Kidney capillary endothelial cell (primary cell): ENCODE results near the gene SMIM3.
"Not testable (repeated sequence)": the region's sequence is repeated elsewhere in the genome, so short reads cannot be mapped to it uniquely, and the experiment has no call there.

Source experiments
- DNase-seq: peaks from one replicate; pipeline ENCODE4 v3.0.0-alpha.2; 2018; ENCODE audit warnings: low spot score

Gene SMIM3

GRCh38 chr5:150765011-150765798 lies 13.4 kb upstream of the SMIM3 start:
- no peak for DNase-seq

DNA sequence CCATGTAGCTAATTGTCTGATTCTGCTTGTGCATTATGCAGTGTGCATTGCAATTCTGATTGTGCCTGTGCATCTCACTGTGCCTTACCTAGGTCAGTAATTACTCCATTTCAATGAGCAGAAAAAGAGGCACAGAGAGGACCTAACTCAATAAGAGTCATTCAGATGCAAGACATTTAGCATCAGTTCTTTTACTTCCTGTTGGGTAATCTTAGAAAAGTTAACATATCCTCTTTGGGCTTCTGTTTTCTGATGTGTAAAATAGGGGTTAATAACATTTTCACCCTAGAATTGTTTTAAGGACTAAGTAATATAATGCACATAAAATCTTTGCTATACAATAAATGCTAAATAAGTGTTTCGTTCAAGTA lies 12.8 kb upstream of the SMIM3 start:
- DNase-seq, result no peak

DNA sequence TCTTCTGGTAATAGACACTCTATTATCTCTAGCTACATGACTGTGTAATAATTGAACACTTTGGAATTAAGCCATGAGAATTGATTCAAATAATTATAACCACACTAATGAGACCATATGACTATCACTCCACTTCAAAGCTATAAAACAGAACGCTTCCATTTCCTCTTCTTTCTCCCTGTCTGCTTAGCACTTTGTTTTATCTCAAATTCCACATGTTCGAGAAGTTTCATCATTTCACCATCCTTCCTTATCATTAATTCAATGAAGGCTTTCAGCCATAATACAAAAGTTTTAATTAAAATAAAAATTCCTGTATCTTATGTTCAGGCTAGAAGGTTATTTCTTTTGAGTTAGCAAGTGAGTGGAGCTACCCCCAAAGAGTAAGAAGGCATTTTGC lies 12.3 kb upstream of the SMIM3 start:
- no peak for DNase-seq

GRCh38 chr5:150771034-150771795 lies 7.3 kb upstream of the SMIM3 start:
- no peak for DNase-seq

- DNase-seq, result peak; percentile 77
Measured at GRCh38 chr5:150774145-150774544, 4.4 kb upstream of the SMIM3 start.

GRCh38 chr5:150777685-150778084 lies 872 bp upstream of the SMIM3 start:
- DNase-seq, result no peak

DNA sequence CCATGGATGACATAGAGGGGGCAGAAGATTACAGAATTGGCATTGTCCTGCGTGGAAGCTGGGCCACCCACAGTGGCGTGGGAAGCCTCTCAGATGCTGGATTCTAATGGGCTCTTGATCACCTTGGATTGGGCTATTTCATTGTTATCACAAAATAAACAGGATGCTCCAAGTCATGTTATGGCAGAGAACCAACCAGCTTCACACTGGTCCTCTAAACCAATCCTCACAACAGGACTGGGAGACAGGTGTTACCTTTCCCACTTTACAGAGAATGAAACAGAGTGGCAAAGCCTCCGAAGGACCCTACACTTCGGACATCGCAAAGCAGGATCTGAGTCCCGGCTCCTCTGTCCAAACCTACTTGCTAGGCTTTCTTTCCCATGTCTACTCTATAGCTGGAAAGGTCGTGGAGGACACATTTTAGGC lies 455 bp upstream of the SMIM3 start:
- no peak for DNase-seq

DNA sequence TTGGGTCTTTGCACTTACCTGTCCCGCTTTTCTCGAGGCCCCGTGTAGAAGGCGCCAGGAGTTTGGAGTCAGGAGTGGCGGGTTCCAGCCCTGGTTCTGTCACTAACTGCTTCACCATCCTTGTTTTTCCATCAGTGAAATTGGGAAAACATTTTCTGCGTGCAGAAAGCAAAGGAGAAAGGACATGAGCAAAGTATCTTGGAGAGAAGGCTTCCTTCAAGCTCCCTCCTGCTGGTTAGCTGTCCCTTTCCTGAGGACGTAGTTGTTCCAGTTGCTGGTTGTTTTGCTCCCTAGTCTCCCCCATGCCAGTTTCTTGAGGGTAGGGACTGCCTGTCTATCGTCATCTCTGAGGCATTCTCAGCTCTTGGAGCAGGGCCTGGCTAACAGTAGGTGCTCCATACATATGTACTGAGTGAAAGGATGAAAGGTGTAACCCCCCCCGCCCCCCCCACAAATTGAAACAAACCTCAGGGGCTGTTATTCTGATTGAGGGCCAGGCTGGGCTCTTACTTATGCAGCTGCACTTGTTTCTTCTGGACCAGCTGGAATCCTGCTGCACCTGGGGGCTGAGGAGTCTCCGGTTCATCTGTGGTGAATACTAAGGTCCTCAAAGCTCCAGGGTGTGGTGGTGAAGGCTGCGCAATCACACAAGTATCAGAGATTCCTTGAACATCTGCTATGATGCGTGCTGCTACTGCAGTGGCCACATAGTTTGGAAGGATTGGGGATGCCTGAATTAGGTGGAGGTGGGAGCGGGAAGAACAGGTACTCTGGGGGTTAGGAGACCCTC lies 1.0 kb downstream of the SMIM3 start:
- no peak for DNase-seq

GRCh38 chr5:150780187-150780692 lies 1.7 kb downstream of the SMIM3 start:
- no peak for DNase-seq

DNA sequence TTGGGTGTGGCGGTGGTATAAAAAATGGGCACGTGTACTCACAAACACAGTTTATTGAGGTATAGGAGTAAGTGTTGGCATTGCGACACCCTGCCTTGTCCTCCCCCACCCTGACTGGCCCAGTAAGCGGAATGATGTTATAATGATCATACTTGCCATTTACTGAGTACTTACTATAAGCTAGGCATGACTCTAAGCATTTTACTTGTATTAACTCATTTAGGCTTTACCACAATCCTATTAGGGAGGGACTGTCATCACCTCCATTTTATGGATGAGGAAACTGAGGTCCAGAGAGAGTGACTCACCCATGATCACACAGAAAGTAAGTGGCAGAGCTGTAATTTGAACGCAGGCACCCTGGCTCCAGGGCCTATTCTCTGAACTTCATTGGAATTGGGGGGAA lies 2.3 kb downstream of the SMIM3 start:
- DNase-seq, result no peak

DNA sequence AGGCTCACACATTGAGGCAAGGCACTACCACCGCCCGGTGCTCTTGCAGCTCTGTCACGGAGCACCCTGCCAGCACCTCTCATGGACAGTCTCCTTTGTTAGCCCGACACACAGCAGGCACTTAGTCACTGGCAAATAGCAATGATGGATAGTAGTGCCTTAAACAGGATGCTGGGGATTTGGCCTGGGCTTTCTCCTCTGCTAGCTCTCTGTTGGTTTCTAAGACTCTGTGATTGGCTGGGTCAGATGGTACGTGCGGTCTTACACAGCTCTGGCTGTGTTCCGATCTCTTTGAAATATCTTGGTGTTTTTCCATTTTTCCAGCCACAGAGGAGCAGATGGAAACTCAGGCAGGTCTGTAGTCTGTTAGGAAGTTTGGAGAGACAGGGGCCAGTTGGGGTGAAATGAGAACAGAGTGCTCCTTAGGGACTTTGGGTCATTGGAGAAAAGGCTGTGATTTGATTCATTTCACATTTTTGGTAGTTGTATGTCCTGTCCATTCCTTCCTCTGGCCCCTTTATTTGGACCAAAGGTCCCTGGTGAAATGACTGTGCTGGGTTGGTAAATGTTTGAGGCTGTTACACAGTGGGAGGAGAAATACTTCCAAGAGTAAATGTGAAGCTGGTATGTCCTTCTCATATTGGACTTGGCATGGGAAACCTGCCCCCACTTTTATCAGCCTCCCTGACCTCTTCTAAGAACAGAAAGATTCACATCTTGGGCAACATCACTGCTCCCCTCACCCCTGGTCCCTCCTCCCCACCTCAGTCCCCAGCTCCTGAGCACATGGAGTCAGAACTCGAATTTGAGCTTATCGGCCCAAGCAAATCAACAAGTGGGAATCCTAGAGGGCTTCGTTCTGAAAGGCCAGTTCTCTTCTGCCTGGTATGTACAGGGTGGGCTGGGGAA lies 3.4 kb downstream of the SMIM3 start:
- DNase-seq, result no peak

GRCh38 chr5:150782850-150783249 lies 4.3 kb downstream of the SMIM3 start:
- DNase-seq, result no peak

- DNase-seq, result no peak
Measured at GRCh38 chr5:150783422-150783928, 4.9 kb downstream of the SMIM3 start.

- DNase-seq, result no peak
Measured at GRCh38 chr5:150785950-150786349, 7.4 kb downstream of the SMIM3 start.

DNA sequence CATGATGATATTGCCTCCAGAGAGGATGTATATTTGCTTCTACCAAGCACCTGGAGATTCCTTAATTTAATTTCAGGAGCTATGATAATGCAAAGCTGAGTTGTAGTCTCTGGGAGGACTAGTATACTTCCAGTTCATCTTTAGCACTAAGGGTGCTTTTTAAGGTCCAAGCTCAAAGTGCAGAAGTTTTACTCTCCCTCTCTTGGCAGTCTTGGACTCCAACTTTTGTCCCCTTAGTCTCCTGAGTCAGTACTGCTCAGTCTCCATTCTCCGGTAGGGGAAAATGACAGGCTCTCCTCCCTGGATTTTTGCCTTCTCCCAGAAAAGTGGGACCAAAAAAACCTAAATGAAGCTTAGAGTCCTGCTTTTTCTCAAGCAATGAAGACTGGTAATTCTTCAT lies 8.3 kb downstream of the SMIM3 start:
- DNase-seq, result no peak

DNA sequence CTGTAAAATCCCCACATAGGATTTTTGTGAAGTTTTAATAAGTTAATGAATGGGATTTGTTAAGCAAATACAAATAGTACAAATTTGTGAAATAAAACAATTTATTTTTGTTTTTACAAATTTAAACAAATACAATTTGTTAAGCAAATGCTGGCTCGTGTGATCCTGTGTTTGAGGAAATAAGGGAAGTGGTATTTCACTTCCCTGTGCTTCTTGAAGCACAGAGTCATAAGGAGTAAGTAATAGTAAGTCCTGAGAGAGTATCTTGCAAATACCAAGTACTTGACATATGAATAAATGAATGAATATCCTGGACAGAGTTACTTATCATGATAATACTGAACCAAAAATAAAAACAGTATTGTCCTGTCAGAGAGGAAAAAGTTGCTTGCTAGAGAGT lies 9.1 kb downstream of the SMIM3 start:
- no peak for DNase-seq

DNA sequence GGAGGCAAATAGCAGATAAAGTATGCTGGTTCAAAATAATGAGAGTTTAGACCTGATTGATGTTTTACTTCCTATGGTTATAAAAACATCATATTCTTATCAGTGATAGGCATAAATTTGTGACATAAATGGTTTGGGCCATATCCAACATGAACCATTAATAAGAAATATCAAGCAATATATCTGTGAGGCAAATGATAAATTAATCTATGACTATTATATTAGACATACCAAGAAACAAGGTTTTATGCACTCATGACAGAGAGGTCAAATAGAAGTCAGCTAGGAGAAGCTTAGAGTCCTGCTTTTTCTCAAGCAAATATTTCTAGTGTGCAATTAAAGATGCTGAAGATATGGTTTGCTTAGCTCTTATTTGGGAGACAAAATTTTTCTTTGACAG lies 10.4 kb downstream of the SMIM3 start:
- DNase-seq, result no peak

DNA sequence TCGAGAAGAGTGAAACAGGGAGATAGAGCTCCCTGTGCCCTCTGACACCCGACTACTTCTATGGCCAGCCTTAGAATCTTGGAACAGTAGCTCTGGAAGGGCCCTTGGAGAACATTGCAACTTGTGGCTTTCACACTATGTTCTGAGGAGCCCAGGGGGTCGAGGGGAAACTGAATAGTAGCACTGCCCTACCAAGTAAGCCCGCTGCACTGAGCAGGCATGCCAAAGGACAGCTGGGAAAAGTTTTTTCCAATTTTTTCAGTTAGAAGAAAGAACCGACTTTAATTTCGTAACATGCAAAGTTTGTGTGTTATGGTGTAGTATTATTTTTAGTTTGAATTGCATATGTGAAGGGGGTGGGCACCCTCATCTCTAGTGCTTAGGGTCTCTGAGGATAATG lies 10.9 kb downstream of the SMIM3 start:
- DNase-seq, result no peak

DNA sequence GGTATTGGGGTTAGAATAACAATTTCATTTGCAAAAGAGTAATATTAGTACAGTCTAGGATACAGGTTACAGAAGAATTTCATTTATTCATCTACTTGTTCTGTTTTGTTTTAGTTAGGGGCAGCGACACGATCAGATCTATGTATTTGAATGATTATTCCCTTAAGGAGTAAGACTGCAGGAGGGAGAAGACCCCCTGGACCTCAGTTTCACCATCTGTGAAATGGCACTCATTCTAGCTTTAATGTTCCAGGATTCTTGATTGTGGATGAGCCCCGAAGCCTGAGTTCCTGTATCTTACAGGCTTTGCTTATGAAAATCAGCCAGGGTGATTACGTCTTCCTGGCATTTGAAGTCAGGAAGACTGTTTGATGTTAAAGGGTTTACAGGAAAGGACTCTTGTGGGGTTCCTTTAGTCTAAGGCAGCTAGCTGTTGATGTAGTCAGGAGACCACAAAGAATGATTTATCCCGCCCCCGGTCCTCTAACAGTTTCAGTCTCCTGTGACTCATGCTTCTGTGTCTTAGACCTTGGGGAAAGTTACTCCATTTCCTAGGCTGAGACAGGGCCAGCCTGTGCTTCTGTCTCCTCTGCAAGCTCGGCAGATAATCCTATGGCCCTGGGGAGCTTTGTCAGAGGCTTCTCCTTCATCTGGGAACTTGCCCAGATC lies 11.5 kb downstream of the SMIM3 start:
- peak; percentile 94 for DNase-seq

DNA sequence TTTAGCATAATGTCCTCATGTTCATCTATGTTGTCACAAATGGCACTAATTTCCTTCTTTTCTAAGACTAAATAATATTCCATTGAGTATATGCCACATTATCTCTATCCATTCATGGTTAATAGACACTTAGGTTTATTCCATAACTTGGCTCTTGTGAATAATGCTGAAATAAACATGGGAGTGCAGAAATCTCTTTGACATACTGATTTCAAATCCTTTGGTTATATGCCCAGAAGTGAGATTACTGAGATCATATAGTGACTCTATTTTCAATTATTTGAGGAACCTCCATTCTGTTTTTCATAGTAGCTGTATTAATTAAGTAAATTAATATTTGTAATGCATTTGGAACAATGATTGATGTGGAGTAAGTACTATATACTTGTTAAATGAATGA lies 13.0 kb downstream of the SMIM3 start:
- no peak for DNase-seq

- DNase-seq, result not testable (repeated sequence)
Measured at GRCh38 chr5:150793423-150793888, 14.9 kb downstream of the SMIM3 start.
